MCF 10A (cell line): ENCODE data around the gene ZNF628. TPM values are rescaled to one million over a fixed set of nuclear protein-coding genes. Genes with fewer than 3 reads are reported as not detected.

Experiments
- BruUV-seq: library from RNA; stranded (reverse); fragments of 400-500 nt; replicated peaks from 2 replicates; lab custom pipeline; 2021; lab: Mats Ljungman, UMichigan
- CTCF ChIA-PET: fragments of 300-600 bp; sonication (Branson Sonifier 250); formaldehyde crosslinking; extraction: SDS; loops from one replicate; lab custom pipeline; 2021; ENCODE audit warnings: antibody characterized with exemption, inconsistent platforms; lab: Yijun Ruan, JAX
- POLR2A ChIA-PET: fragments of 300-600, 350-650 bp; sonication (Branson Sonifier 250); formaldehyde crosslinking; extraction: SDS; loops from one replicate; lab custom pipeline; 2020; ENCODE audit warnings: antibody characterized with exemption, inconsistent platforms; lab: Yijun Ruan, JAX
- DNase-seq: peaks from one replicate; pipeline ENCODE4 v3.0.0-alpha.2; 2018; ENCODE audit not compliant: unreplicated experiment
- H3K27ac Mint-ChIP-seq: one replicate; pipeline ENCODE4 v1.8.0; 2022; ENCODE audit warnings: mild to moderate bottlenecking, low read depth, mixed read lengths; ENCODE audit not compliant: unreplicated experiment
- H3K27me3 Mint-ChIP-seq: one replicate; pipeline ENCODE4 v1.8.0; 2022; ENCODE audit warnings: mixed read lengths; ENCODE audit not compliant: insufficient read depth, unreplicated experiment
- H3K36me3 Mint-ChIP-seq: one replicate; pipeline ENCODE4 v1.8.0; 2022; ENCODE audit warnings: mild to moderate bottlenecking, moderate library complexity, mixed read lengths; ENCODE audit not compliant: insufficient read depth, unreplicated experiment
- H3K4me1 Mint-ChIP-seq: one replicate; pipeline ENCODE4 v1.8.0; 2022; ENCODE audit warnings: mixed read lengths; ENCODE audit not compliant: insufficient read depth, unreplicated experiment
- H3K4me3 Mint-ChIP-seq: one replicate; pipeline ENCODE4 v1.8.0; 2022; ENCODE audit warnings: mild to moderate bottlenecking, moderate library complexity, mixed read lengths; ENCODE audit not compliant: unreplicated experiment
- H3K9me3 Mint-ChIP-seq: one replicate; pipeline ENCODE4 v1.8.0; 2022; ENCODE audit warnings: mixed read lengths; ENCODE audit not compliant: unreplicated experiment
- intact Hi-C: fragments of 100-400 bp; cut with micrococcal nuclease; formaldehyde crosslinking; loops from 2 replicates; pipeline ENCODE4 v1.14.1; 2022
- total RNA-seq: library from RNA; stranded (reverse); gene quantifications from 2 replicates; pipeline ENCODE4 v1.2.3, GENCODE V29; 2022
- TF ChIP-seq, protein P1 (sequence below): fragments of 200-600 bp; IDR thresholded peaks from one replicate; pipeline ENCODE4 v1.8.0; 2022; ENCODE audit warnings: antibody characterized with exemption, mild to moderate bottlenecking; ENCODE audit not compliant: unreplicated experiment

The ZNF628 gene
- total RNA-seq, 1 experiment from 2014 or later, result 12.1 TPM

DNA sequence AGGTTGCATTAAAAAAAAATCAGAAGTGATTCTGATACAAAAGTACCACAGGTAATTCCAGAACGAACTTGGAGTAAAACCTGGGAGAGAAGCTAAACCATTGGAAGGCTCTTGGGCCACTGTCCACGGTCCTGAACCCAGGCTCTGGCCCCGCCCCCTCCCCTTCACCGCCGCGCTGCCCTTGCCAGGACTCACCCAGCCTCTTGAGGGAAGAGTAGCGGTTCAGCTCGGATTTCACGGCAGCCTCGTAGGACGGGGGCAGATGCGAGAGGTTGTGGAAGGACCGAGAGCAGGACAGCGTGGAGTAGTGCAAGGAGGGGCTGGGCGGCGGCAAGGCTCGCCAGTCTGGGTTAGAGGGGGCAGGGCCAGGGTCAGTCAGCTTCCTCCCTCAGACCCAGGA lies 39.0 kb upstream of the ZNF628 start:
- peaks cover 38% of the 10 kb centered on the region for H3K27me3 Mint-ChIP-seq
- peak; percentile 82 for DNase-seq
- no peak overlapping the region for H3K4me3 Mint-ChIP-seq
- BruUV-seq, result no TSS peak
- ChIA-PET CTCF (interaction anchor here (0.5 to 1.4 kb wide), 8 partner anchors 17 to 888 kb away, joined by 3 to 8 read pairs (median 3); no protein-coding TSS in a partner anchor), POLR2A (interaction anchor here (0.5 to 1.6 kb wide), 9 partner anchors 9 to 52 kb away, joined by 3 to 8 read pairs (median 4); partner anchors contain the start of genes ISOC2, RPL28 and UBE2S)
- no peaks in the 10 kb centered on the region for H3K9me3 Mint-ChIP-seq
- H3K36me3 Mint-ChIP-seq, result no peaks in the 10 kb centered on the region
- intact Hi-C loops, result no loop called here
- peaks cover 16% of the 10 kb centered on the region for H3K4me1 Mint-ChIP-seq
- TF ChIP-seq, protein P1, sequence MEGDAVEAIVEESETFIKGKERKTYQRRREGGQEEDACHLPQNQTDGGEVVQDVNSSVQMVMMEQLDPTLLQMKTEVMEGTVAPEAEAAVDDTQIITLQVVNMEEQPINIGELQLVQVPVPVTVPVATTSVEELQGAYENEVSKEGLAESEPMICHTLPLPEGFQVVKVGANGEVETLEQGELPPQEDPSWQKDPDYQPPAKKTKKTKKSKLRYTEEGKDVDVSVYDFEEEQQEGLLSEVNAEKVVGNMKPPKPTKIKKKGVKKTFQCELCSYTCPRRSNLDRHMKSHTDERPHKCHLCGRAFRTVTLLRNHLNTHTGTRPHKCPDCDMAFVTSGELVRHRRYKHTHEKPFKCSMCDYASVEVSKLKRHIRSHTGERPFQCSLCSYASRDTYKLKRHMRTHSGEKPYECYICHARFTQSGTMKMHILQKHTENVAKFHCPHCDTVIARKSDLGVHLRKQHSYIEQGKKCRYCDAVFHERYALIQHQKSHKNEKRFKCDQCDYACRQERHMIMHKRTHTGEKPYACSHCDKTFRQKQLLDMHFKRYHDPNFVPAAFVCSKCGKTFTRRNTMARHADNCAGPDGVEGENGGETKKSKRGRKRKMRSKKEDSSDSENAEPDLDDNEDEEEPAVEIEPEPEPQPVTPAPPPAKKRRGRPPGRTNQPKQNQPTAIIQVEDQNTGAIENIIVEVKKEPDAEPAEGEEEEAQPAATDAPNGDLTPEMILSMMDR, result no peak
- no peak overlapping the region for H3K27ac Mint-ChIP-seq

GRCh38 chr19:55439052-55439451 lies 37.4 kb upstream of the ZNF628 start:
- BruUV-seq, result no TSS peak
- Mint-ChIP-seq H3K4me1 (peaks cover 27% of the 10 kb centered on the region), H3K9me3 (no peaks in the 10 kb centered on the region), H3K27ac (no peak overlapping the region), H3K36me3 (no peaks in the 10 kb centered on the region), H3K27me3 (peaks cover 54% of the 10 kb centered on the region), H3K4me3 (no peak overlapping the region)
- CTCF ChIA-PET, result interaction anchor here (0.6 to 0.9 kb wide), 2 partner anchors 17 to 298 kb away, joined by 3 to 4 read pairs; no protein-coding TSS in a partner anchor
- TF ChIP-seq, protein P1, result no peak
- intact Hi-C loops, result no loop called here
- POLR2A ChIA-PET, result no interaction called here
- DNase-seq, result no peak

DNA sequence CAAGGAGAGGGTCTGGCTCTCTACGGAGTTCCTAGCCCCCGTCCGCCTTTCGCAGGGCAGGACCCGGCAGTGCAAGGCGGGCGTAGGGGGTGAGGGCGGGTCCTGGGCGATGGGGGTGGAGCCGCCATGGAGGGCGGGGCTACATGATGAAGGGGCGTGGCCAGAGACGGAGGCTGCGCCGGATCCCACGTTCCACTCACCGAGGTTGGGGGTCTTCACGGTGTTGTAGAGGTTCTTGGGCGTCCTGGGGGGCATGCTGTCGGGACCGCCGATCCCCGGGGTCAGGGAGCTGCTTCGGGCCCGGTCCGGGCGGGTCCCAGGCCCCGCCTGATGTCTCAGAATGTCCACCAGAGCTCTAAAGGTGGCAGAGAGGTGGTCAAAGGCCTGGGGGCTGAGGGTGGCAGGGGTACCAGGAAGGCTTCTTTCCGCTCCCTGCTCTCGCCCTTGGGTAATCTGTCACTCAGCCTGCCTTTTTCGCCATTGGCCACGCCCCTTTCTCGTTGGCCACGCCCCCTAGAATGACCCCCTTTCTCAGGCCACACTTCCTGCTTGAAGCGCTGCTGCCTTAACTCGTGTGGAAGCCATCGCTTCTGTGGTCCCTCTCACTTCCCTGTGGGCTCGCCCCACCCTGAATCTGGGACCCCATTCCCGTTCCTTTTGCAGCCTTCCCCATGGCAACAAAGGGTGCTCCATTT lies 35.9 kb upstream of the ZNF628 start:
- Mint-ChIP-seq H3K4me3 (no peak overlapping the region), H3K36me3 (no peaks in the 10 kb centered on the region), H3K4me1 (peaks cover 37% of the 10 kb centered on the region), H3K27me3 (peaks cover 66% of the 10 kb centered on the region), H3K9me3 (no peaks in the 10 kb centered on the region), H3K27ac (no peak overlapping the region)
- intact Hi-C loops, result no loop called here
- POLR2A ChIA-PET, result no interaction called here
- TF ChIP-seq, protein P1, result no peak
- no TSS peak for BruUV-seq
- CTCF ChIA-PET, result no interaction called here
- no peak for DNase-seq

DNA sequence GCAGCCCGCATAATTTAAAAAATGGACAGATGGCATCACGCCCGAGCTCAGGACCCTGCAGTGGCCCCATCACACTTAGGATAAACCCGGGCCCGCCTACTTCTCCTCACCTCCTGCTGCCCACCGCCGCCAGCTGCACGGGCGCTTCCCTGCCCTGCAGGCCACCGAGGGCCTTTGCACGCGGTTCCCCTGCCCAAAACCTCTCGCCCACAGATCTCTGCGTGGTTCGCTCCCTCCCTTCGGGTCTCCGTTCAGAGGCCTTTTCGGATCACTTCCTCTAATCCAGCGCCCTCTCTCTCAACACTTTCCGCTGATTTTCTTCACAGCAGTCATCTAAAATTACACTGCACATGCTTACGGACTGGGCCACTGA lies 35.1 kb upstream of the ZNF628 start:
- H3K27me3 Mint-ChIP-seq, result peaks cover 66% of the 10 kb centered on the region
- DNase-seq, result no peak
- TF ChIP-seq, protein P1, result no peak
- H3K27ac Mint-ChIP-seq, result no peak overlapping the region
- ChIA-PET POLR2A (no interaction called here), CTCF (interaction anchor here (1.1 kb wide), 1 partner anchor 14 kb away, joined by 6 read pairs; no protein-coding TSS in a partner anchor)
- BruUV-seq, result no TSS peak
- peaks cover 43% of the 10 kb centered on the region for H3K4me1 Mint-ChIP-seq
- intact Hi-C loops, result no loop called here
- H3K36me3 Mint-ChIP-seq, result no peaks in the 10 kb centered on the region
- no peaks in the 10 kb centered on the region for H3K9me3 Mint-ChIP-seq
- H3K4me3 Mint-ChIP-seq, result no peak overlapping the region
